22Rv1 (cell line): ENCODE results near the gene EBI3.

ENCODE experiments used
- H3K27ac ChIP-seq: fragments of 450-650 bp; 2 replicates; pipeline ENCODE4 v1.5.1; 2017
- ZFX ChIP-seq: fragments of 450-650 bp; IDR thresholded peaks from 2 replicates; pipeline ENCODE4 v1.6.1; 2017; ENCODE audit warnings: antibody characterized with exemption, borderline replicate concordance
- TF ChIP-seq, protein P1 (sequence below): fragments of 450-650 bp; IDR thresholded peaks from 2 replicates; pipeline ENCODE4 v1.5.1; 2017; ENCODE audit warnings: mild to moderate bottlenecking

Gene EBI3

DNA sequence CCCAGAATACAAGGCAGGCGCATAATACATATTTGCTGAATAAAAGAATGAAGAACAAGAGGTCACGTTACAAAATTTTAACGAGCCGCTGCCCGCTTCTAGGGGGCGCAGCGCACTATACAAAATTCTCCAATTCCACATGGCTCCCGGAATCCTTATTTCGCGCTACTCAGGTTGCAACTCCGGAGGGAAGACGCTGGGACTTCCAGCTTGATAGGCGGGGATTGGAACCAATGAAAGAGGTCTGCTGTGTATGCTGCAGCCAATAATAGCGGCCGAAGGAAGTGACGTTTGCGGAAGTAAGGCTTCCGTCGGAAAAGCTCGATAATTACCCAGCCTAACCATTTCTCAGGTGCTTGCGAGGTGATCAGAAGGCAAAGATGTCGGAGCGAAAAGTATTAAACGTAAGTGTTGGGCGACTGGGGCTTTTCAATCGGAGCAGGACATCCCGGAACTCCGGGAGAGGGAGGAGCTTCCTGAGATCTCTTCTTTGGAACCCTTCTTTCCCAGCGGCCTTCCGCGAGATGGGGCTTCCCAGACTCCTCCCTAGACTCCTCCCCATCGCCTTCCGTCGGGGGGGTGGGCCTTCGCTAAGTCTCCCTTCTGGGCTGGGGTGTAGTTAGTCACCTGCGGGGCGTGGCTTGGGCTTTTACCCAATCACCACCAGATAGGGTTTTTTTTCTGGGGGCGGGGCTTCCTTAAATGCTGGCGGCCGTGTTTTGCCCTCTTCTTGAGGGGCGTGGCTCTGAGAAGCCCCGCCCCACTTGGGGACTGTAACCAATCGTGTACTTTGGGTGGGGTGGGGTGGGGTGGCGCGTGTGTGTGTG lies 17.7 kb downstream of the EBI3 start, which contains the start of gene YJU2:
Gene YJU2 (plus strand): TSS at position 314 of the 827 bp plus-strand sequence. CDS start 67 bp downstream, at position 381.
- TF ChIP-seq, protein P1, sequence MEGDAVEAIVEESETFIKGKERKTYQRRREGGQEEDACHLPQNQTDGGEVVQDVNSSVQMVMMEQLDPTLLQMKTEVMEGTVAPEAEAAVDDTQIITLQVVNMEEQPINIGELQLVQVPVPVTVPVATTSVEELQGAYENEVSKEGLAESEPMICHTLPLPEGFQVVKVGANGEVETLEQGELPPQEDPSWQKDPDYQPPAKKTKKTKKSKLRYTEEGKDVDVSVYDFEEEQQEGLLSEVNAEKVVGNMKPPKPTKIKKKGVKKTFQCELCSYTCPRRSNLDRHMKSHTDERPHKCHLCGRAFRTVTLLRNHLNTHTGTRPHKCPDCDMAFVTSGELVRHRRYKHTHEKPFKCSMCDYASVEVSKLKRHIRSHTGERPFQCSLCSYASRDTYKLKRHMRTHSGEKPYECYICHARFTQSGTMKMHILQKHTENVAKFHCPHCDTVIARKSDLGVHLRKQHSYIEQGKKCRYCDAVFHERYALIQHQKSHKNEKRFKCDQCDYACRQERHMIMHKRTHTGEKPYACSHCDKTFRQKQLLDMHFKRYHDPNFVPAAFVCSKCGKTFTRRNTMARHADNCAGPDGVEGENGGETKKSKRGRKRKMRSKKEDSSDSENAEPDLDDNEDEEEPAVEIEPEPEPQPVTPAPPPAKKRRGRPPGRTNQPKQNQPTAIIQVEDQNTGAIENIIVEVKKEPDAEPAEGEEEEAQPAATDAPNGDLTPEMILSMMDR, result peak; percentile 78
- no peak for TF ChIP-seq ZFX
- peak within 1 kb of the TSS; percentile 91 for H3K27ac ChIP-seq

DNA sequence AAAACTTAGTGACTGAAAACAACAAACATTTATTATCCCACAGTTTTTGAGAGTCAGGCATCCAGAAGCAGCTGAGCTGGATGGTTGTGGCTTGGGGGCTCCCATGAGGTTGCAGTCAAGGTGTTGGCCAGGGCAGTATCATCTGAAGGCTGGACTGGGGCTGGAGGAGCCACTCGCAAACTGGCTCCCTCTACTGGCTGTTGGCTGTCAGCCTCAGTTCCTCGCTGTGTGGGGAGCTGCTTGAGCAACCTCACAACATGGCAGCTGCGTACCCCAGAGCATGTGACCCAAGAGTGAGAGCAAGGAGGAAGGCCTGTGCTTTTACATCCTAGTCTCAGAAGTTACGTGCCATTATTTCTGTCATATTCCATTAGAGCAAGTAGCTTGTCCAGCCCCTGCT lies 27.2 kb downstream of the EBI3 start:
- H3K27ac ChIP-seq, result no peak overlapping the region
- no peak for TF ChIP-seq ZFX
- TF ChIP-seq, protein P1, result peak; percentile 29; the same call in 1 of the 2 replicates

DNA sequence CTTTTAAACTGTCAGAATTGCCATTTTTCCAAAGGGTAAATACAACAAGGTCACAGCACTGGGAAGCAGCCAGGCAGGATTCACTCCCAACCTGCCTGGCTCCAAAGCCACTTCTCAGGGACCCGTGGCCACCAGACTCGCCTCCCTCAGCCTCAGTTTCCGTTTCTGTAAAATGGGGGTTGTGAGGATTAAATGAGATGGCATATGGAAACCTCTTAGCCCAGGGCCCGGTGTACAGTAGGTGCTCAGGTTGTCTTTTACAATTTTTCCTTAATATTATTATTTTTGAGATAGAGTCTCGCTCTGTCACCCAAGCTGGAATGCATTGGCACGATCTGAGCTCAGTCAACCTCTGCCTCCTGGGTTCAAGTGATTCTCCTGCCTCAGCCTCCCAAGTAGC lies 27.7 kb downstream of the EBI3 start:
- TF ChIP-seq, protein P1, result no peak
- TF ChIP-seq ZFX, result no peak
- no peak overlapping the region for H3K27ac ChIP-seq

DNA sequence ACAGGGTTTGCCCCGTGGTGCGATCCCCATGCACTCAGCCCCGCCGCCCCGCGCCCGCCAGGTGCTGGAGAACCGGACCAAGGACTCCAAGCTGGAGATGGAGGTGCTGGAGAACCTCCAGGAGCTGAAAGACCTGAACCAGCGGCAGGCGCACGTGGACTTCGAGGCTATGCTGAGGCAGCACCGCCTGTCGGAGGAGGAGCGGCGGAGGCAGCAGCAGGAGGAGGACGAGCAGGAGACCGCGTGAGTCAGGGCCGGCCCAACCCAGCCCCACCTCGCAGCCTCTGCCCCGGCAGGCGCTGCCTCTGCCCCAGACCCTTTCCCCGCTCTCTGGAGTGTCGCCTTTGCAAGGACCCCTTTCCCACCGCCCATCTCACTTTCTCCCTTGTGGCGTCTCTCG lies 28.9 kb downstream of the EBI3 start:
- TF ChIP-seq, protein P1, result no peak
- TF ChIP-seq ZFX, result no peak
- H3K27ac ChIP-seq, result no peak overlapping the region

DNA sequence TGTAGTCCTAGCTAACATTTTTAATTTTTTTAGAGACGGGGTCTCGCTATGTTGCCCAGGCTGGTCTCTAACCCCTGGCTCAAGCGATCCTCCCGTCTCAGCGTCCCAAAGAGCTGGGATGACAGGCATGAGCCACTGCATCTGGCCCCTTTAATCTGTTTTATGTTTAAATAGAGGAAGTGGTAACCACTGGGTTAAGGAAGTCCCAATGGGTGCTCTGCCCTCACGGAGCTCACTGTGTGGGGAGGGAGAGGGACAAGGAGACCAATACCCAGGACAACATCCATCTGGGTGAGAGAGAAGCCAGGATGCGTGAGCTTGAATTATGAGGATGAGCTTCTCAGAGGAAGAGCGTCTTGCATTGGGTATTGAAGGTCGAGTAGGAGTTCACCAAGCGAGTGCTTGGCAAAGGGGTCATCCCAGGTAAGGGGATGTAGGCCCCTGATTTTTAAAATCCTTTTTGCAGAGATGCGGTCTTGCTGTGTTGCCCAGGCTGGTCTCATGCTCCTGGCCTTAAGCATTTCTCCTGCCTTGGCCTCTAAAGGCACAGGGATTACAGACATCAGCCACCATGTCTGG lies 31.4 kb downstream of the EBI3 start:
- no peak for TF ChIP-seq ZFX
- H3K27ac ChIP-seq, result no peak overlapping the region

DNA sequence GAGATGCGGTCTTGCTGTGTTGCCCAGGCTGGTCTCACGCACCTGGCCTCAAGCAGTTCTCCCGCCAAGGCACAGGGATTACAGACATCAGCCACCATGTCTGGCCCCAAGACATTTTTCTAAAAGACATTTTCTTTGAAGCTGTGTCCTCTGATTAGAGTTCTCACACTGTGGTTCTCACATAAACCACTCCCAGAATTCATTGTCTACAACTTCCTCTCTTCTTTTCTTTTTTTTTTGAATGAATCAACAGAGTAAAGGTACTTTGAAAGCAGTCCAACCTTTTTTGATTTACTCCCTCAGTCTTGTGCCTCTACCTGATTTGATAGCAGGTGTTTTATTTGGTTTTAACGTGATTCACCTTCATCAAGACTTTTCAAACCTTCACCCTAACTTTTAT lies 35.5 kb downstream of the EBI3 start:
- TF ChIP-seq, protein P1, result no peak
- TF ChIP-seq ZFX, result no peak
- no peak overlapping the region for H3K27ac ChIP-seq

DNA sequence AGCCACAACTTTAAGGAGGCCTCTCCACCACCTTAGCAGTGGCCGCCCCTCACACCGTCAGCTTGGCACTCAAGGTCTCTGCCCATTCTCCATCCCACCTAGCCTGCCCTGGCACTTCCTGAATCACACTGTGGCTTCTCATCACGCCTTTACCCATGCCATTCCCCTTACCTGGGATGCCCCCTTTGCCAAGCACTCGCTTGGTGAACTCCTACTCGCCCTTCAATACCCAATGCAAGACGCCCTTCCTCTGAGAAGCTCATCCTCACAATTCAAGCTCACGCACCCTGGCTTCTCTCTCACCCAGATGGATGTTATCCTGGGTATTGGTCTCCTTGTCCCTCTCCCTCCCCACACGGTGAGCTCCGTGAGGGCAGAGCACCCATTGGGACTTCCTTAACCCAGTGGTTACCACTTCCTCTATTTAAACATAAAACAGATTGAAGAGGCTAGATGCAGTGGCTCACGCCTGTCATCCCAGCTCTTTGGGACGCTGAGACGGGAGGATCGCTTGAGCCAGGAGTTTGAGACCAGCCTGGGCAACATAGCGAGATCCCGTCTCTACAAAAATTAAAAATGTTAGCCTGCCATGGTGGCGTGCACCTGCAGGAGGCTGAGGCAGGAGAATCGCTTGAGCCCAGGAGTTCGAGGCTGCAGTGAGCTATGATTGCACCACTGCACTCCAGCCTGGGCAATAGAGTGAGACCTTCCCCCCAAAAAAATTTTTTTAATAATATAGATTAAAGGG lies 37.1 kb downstream of the EBI3 start:
- H3K27ac ChIP-seq, result no peak overlapping the region
- no peak for TF ChIP-seq ZFX
- TF ChIP-seq, protein P1, result no peak
